ENCODE data around the gene SLC35E1. TPM values are rescaled to one million over a fixed set of nuclear protein-coding genes. Genes with fewer than 3 reads are reported as not detected.

Gene SLC35E1
- total RNA-seq, 4 donors from 2014 or later: 30.7 to 43.2 (median 39.2) TPM

DNA sequence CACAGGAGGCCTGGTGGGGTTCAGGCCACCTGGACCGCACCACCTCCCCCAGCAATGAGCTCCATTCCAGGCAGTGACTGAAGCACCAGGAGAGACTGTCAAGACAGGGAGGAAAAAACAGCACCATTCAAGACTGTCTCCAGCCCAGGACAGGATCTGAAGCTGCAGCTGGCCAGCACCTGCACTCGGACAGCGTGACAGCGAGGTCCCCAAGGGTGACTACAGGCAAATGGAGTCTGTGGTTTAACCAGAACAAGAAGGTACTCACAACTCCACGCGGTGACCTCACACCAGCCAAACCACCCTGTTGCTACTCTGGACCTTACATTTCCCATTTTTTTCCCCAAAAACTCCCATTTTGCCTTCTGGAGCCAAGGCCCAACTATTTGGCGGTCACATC lies 46.0 kb upstream of the SLC35E1 start:
- intact Hi-C loops (cut with DNase I; ENCODE audit: low total_unique reads): no loop called here
- DNase-seq (ENCODE audit: low spot score in 2 of 2): no peak
- TF ChIP-seq POLR2A (IDR thresholded peaks at IDR 0.05) (no peak), CTCF (IDR thresholded peaks at IDR 0.05) (no peak)
- no peak overlapping the region for H3K4me3 ChIP-seq (ENCODE audit: low read depth, poor library complexity, severe bottlenecking)
- WGBS, 2 donors: 93 to 97% methylated on average over 7 of the region's 7 CpGs

DNA sequence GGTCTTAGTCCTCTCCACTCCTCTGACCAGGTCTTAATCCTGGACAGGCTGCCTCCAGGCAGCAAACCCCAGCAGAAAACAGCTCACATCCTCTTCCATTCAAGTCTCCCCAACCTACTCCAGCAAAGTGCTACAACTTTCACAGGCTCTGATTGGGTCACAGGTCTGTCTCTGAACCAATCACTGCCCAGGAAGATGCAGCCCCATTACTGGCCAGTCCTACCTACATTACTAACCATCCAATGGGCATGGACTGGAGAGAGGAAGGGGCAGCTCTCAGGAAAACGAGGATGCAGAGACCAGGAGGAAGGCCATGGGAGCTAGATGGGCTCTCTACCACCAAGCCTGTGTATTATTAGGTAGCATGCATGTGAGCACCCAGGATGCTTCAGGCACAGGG lies 43.6 kb upstream of the SLC35E1 start:
- intact Hi-C loops (cut with DNase I; ENCODE audit: low total_unique reads): no loop called here
- TF ChIP-seq CTCF (IDR thresholded peaks at IDR 0.05) (no peak), POLR2A (IDR thresholded peaks at IDR 0.05) (no peak)

DNA sequence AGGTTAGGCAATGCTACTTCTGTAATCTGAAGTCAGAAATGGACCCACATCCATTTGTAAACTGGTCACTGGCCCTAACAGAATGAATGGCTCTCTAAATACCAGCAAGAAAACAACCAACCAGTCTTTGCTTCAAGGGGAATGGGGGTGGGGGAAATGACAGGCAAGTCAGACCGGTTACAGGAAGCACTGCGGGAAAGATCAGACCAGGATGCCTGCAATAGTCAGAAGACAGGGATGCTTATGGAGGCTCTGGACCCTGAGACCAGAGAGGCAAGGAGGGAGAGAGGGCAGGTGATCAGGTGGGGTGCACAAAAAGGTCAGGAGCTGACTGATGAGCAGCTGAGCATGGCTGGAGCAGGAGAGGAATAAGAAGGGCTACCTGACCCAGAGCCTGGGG lies 42.7 kb upstream of the SLC35E1 start:
- no peak for TF ChIP-seq CTCF (IDR thresholded peaks at IDR 0.05)
- no peak for TF ChIP-seq POLR2A (IDR thresholded peaks at IDR 0.05)
- intact Hi-C loops (cut with DNase I; ENCODE audit: low total_unique reads): no loop called here
- no peak for DNase-seq (ENCODE audit: low spot score in 2 of 2)
- 24 to 26% methylated on average over 2 of the region's 2 CpGs for WGBS, 2 donors
- no peak overlapping the region for H3K4me3 ChIP-seq (ENCODE audit: low read depth, poor library complexity, severe bottlenecking)

More for the DNA sequence above, 43.6 kb upstream of the SLC35E1 start:
- no peak overlapping the region for H3K4me3 ChIP-seq (ENCODE audit: low read depth, poor library complexity, severe bottlenecking)
- WGBS, 2 donors: 33 to 69% methylated on average over 1 of the region's 1 CpG
- DNase-seq (ENCODE audit: low spot score in 2 of 2): no peak

GRCh38 chr19:16613841-16614240 lies 41.6 kb upstream of the SLC35E1 start:
- no peak for DNase-seq (ENCODE audit: low spot score in 2 of 2)
- WGBS, 2 donors: 90 to 100% methylated on average over 2 of the region's 2 CpGs
- intact Hi-C loops (cut with DNase I; ENCODE audit: low total_unique reads): no loop called here
- H3K4me3 ChIP-seq (ENCODE audit: low read depth, poor library complexity, severe bottlenecking): no peak overlapping the region
- TF ChIP-seq POLR2A (IDR thresholded peaks at IDR 0.05) (no peak), CTCF (IDR thresholded peaks at IDR 0.05) (no peak)

DNA sequence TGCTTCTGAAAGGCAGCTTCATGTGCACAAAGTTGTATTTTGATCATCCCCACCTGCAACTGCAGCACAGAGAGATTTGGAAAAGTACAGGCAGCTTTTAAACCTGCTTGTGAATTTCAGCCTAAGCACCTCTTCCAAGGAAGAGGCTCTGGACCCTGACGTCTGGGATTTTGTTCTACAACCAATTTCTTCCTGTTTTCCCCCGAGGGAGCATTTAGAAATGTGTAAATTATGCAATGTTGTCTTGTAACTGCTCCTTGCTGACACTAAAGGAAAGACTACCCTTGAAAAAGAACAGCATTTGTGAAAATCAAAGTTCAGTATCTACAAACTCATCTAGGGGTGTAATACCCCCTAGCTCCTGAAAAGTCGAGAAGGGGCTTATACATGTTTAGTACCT lies 40.4 kb upstream of the SLC35E1 start:
- no peak for DNase-seq (ENCODE audit: low spot score in 2 of 2)
- intact Hi-C loops (cut with DNase I; ENCODE audit: low total_unique reads): no loop called here
- no peak for TF ChIP-seq POLR2A (IDR thresholded peaks at IDR 0.05)
- TF ChIP-seq CTCF (IDR thresholded peaks at IDR 0.05): no peak
- no peak overlapping the region for H3K4me3 ChIP-seq (ENCODE audit: low read depth, poor library complexity, severe bottlenecking)
- 41 to 46% methylated on average over 3 of the region's 3 CpGs for WGBS, 2 donors

- no peak for DNase-seq (ENCODE audit: low spot score in 2 of 2)
- TF ChIP-seq POLR2A (IDR thresholded peaks at IDR 0.05) (no peak), CTCF (IDR thresholded peaks at IDR 0.05) (no peak)
- no peak overlapping the region for H3K4me3 ChIP-seq (ENCODE audit: low read depth, poor library complexity, severe bottlenecking)
- intact Hi-C loops (cut with DNase I; ENCODE audit: low total_unique reads): no loop called here
- 92 to 93% methylated on average over 6 of the region's 6 CpGs for WGBS, 2 donors
Observed at GRCh38 chr19:16611121-16611520, 38.9 kb upstream of the SLC35E1 start.
